K562 (cell line): ENCODE results near the gene SMARCC1. TPM values are rescaled to one million over a fixed set of nuclear protein-coding genes. Genes with fewer than 3 reads are reported as not detected.
A peak's percentile ranks its signal among the peaks of the same experiment; 100 is the strongest.

Source experiments
- ATAC-seq: fragments of 200-7000 bp; cut with Tn5 transposase; 3 replicates; pipeline ENCODE4 v1.9.1; 2020; ENCODE audit warnings: moderate library complexity
- BruUV-seq: library from RNA; stranded (reverse); fragments of 400-500 nt; replicated peaks from 2 replicates; lab custom pipeline; 2021; lab: Mats Ljungman, UMichigan
- CTCF ChIA-PET: fragments of 300-600 bp; formaldehyde crosslinking; extraction: SDS; loops from one replicate; lab custom pipeline; 2021; ENCODE audit warnings: low intra/inter-chr PET ratio; lab: Yijun Ruan, JAX
- POLR2A ChIA-PET: fragments of 300-600, 350-650 bp; sonication (Branson Sonifier 250); formaldehyde crosslinking; extraction: SDS; loops from one replicate; lab custom pipeline; 2021; ENCODE audit warnings: antibody characterized with exemption, inconsistent platforms; lab: Yijun Ruan, JAX
- DNase-seq, 4 experiments: peaks; one replicate each; pipeline versions ENCODE4 v3.0.0 to v3.0.0-alpha.2; 2011 to 2018; ENCODE audit warnings: low spot score in 3 of 4, mixed read lengths in 3 of 4; ENCODE audit errors: extremely low read depth in 1 of 4
- FAIRE-seq: peaks from 2 replicates; lab custom pipeline; 2011; peaks lifted over from hg19 to GRCh38; lab: Jason Lieb, UNC
- H2AFZ ChIP-seq: 2 replicates; pipeline ENCODE4 v1.6.0; 2011; ENCODE audit warnings: low read depth, low read length, control low read depth, inconsistent platforms
- H3K27ac ChIP-seq: fragments of 200-600 bp; 3 replicates; pipeline ENCODE4 v1.8.0; 2011; ENCODE audit warnings: low read depth, mild to moderate bottlenecking, control low read depth, inconsistent platforms, low read length, moderate library complexity, mixed read lengths; ENCODE audit errors: extremely low read depth
- H3K27me3 ChIP-seq, 2 experiments: fragments of 300-600 bp in 1 of 2; 2 replicates in 1 of 2; 3 replicates in 1 of 2; pipeline versions ENCODE4 v1.6.0 to v1.8.0; 2011; ENCODE audit warnings: inconsistent platforms in 2 of 2, low read length in 2 of 2, mild to moderate bottlenecking in 1 of 2, mixed read lengths in 1 of 2, moderate library complexity in 1 of 2; ENCODE audit not compliant: control insufficient read depth in 2 of 2, insufficient read depth in 2 of 2
- H3K36me3 ChIP-seq: fragments of 300-600 bp; 3 replicates; pipeline ENCODE4 v1.8.0; 2011; ENCODE audit warnings: mild to moderate bottlenecking, low read length, inconsistent platforms; ENCODE audit not compliant: control insufficient read depth, insufficient read depth
- H3K4me1 ChIP-seq, 2 experiments: fragments of 200-600 bp in 1 of 2; replicated peaks in 1 of 2; 2 replicates in 1 of 2; 3 replicates in 1 of 2; pipeline versions ENCODE4 v1.5.1 to v1.8.0; 2011; ENCODE audit warnings: inconsistent platforms in 2 of 2, low read length in 2 of 2, mild to moderate bottlenecking in 1 of 2, mixed read lengths in 1 of 2, moderate library complexity in 1 of 2; ENCODE audit not compliant: control insufficient read depth in 2 of 2, insufficient read depth in 2 of 2
- H3K4me2 ChIP-seq: 2 replicates; pipeline ENCODE4 v1.6.1; 2011; ENCODE audit warnings: low read length, control low read depth, inconsistent platforms, mixed read lengths; ENCODE audit not compliant: insufficient read depth
- H3K4me3 ChIP-seq: fragments of 200-600 bp; sonication (generic), shearing (Covaris generic); 2 replicates; pipeline ENCODE4 v1.5.1; 2016; ENCODE audit warnings: control low read depth, inconsistent platforms
- H3K79me2 ChIP-seq: fragments of 200-600 bp; 3 replicates; pipeline ENCODE4 v1.8.0; 2011; ENCODE audit warnings: low read length, inconsistent platforms; ENCODE audit not compliant: control insufficient read depth, insufficient read depth
- H3K9ac ChIP-seq, 2 experiments: 2 replicates each; pipeline versions ENCODE4 v1.6.0 to v1.6.1; 2011; ENCODE audit warnings: low read depth in 2 of 2, low read length in 2 of 2, control low read depth in 1 of 2, inconsistent platforms in 1 of 2, mild to moderate bottlenecking in 1 of 2, mixed read lengths in 1 of 2; ENCODE audit not compliant: insufficient read depth in 1 of 2
- H3K9me1 ChIP-seq: one replicate; pipeline ENCODE4 v1.6.0; 2011; ENCODE audit warnings: inconsistent platforms, mild to moderate bottlenecking, low read length, moderate library complexity; ENCODE audit not compliant: control insufficient read depth, insufficient read depth
- H3K9me3 ChIP-seq: replicated peaks from 2 replicates; pipeline ENCODE4 v1.5.1; 2011; ENCODE audit warnings: low read depth, low read length, inconsistent platforms; ENCODE audit not compliant: control insufficient read depth, insufficient read depth
- H4K20me1 ChIP-seq: replicated peaks from 2 replicates; pipeline ENCODE4 v1.6.1; 2011; ENCODE audit warnings: low read length, inconsistent platforms, mixed read lengths; ENCODE audit not compliant: control insufficient read depth, insufficient read depth
- ARID1B ChIP-seq: fragments of 450-650 bp; IDR thresholded peaks from 2 replicates; pipeline ENCODE4 v1.6.1; 2016; ENCODE audit warnings: antibody characterized with exemption, mild to moderate bottlenecking, inconsistent platforms
- ETV1 ChIP-seq: fragments of 450-650 bp; conservative IDR thresholded peaks from 2 replicates; pipeline ENCODE4 v1.6.1; 2016; ENCODE audit warnings: missing genetic modification characterization, control low read depth, low read depth, missing compliant biosample characterization
- MYBL2 ChIP-seq, 2 experiments: fragments of 450-650 bp in 1 of 2; sonication (generic) in 1 of 2; formaldehyde crosslinking in 1 of 2; IDR thresholded peaks; 2 replicates each; pipeline versions ENCODE4 v1.6.1 to v1.8.1; 2017 to 2022; ENCODE audit warnings: borderline replicate concordance in 1 of 2, inconsistent platforms in 1 of 2, low read depth in 1 of 2, mild to moderate bottlenecking in 1 of 2, missing genetic modification reagents in 1 of 2, moderate library complexity in 1 of 2
- POLR2AphosphoS5 ChIP-seq: IDR thresholded peaks from 2 replicates; pipeline ENCODE4 v1.6.1; 2011; ENCODE audit warnings: mild to moderate bottlenecking, low read depth, low read length, moderate library complexity; ENCODE audit not compliant: control insufficient read depth, insufficient read depth
- SMAD2 ChIP-seq: fragments of 150-350 bp; IDR thresholded peaks from 2 replicates; pipeline ENCODE4 v1.6.1; 2014; ENCODE audit warnings: low read depth, mild to moderate bottlenecking, low read length
- THRAP3 ChIP-seq: fragments of 450-650 bp; IDR thresholded peaks from 2 replicates; pipeline ENCODE4 v1.6.1; 2016; ENCODE audit warnings: mild to moderate bottlenecking, inconsistent platforms, borderline replicate concordance
- ZNF3 ChIP-seq: fragments of 250-450 bp; sonication (Bioruptor Pico); IDR thresholded peaks from 2 replicates; pipeline ENCODE4 v1.5.0; 2021; ENCODE audit warnings: mild to moderate bottlenecking, moderate library complexity
- WGBS: fragments of 100-300 bp; shearing (Covaris generic); methylation state at CpG from one replicate; pipeline ENCODE4 v1.1.6; 2016; ENCODE audit warnings: low coverage, mixed read lengths; ENCODE audit not compliant: insufficient coverage; ENCODE audit errors: missing lambda C conversion rate; 5-methylcytosine and 5-hydroxymethylcytosine counted together
- in situ Hi-C: fragments of 300-500 bp; cut with MboI; formaldehyde crosslinking; loops from 4 replicates; pipeline ENCODE4 v1.15.0; 2018; ENCODE audit warnings: inconsistent platforms, mixed read lengths
- intact Hi-C: fragments of 100-400 bp; cut with micrococcal nuclease; formaldehyde crosslinking; loops from 2 replicates; pipeline ENCODE4 v1.14.2; 2022
- polyA plus RNA-seq, 8 experiments: library from polyadenylated mRNA; depleted of rRNA in 4 of 8; stranded (reverse) in 5 of 8; unstranded in 3 of 8; fragments of >200 nt; fragmentation: Nextera tagmentation in 2 of 8; fragmentation: Illumina TruSeq in 1 of 8; extraction: Ambion mirVana in 2 of 8; extraction: Trizol in 1 of 8; gene quantifications; 2 replicates each; pipeline versions ENCODE4 v1.2.1 to v1.2.3, GENCODE V29; 2011 to 2014; ENCODE audit warnings: inconsistent platforms in 1 of 8, missing spikeins in 1 of 8
- total RNA-seq, 7 experiments: library from RNA; depleted of rRNA in 6 of 7; stranded (reverse); fragments of >200 nt in 6 of 7; fragmentation: Illumina TruSeq in 2 of 7; extraction: Trizol in 2 of 7; gene quantifications; 2 replicates each; pipeline versions ENCODE4 v1.2.1 to v1.2.3, GENCODE V29; 2011 to 2021; ENCODE audit warnings: low replicate concordance in 1 of 7
- TF ChIP-seq, protein P1 (sequence below): fragments of 450-650 bp; IDR thresholded peaks from 2 replicates; pipeline ENCODE4 v1.6.1; 2016; ENCODE audit warnings: antibody characterized with exemption

Gene SMARCC1
- total and polyA plus RNA-seq, 9 of the 15 experiments (the other 6 are each of a cell fraction or from before 2014, with no cell fraction given): 20.7 to 199 (median 66.0) TPM

GRCh38 chr3:47556351-47556750 lies 225.3 kb downstream of the SMARCC1 start:
- H4K20me1 ChIP-seq: no peaks in the 10 kb centered on the region
- TF ChIP-seq ETV1 (tag) (no peak), MYBL2 (IDR thresholded peaks at IDR 0.05; ENCODE audit: low read depth) (no peak), MYBL2 (CRISPR knock-in tag; IDR thresholded peaks at IDR 0.05; ENCODE audit: borderline replicate concordance) (no peak), ARID1B (no peak), THRAP3 (no peak), SMAD2 (no peak), POLR2AphosphoS5 (no peak), ZNF3 (CRISPR knock-in tag) (no peak)
- TF ChIP-seq, protein P1, sequence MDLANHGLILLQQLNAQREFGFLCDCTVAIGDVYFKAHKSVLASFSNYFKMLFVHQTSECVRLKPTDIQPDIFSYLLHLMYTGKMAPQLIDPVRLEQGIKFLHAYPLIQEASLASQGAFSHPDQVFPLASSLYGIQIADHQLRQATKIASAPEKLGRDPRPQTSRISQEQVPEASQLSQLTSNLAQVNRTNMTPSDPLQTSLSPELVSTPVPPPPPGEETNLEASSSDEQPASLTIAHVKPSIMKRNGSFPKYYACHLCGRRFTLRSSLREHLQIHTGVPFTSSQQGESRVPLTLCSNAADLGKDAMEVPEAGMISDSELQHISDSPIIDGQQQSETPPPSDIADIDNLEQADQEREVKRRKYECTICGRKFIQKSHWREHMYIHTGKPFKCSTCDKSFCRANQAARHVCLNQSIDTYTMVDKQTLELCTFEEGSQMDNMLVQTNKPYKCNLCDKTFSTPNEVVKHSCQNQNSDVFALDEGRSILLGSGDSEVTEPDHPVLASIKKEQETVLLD: no peak
- peak in 1 of 4 experiments; percentile 2 for DNase-seq
- H3K9me1 ChIP-seq: peaks cover 3% of the 10 kb centered on the region
- H3K79me2 ChIP-seq: no peaks in the 10 kb centered on the region
- no peaks in the 10 kb centered on the region for H3K27me3 ChIP-seq
- no peaks in the 10 kb centered on the region for H3K9me3 ChIP-seq
- no peaks in the 10 kb centered on the region for H3K36me3 ChIP-seq
- CTCF ChIA-PET: no interaction called here
- 36% methylated on average over 2 of the region's 2 CpGs for WGBS
- H3K4me3 ChIP-seq: no peak overlapping the region
- peak overlapping the region; percentile 16; the same call in 1 of the 2 replicates for H2AFZ ChIP-seq
- POLR2A ChIA-PET: interaction anchor here (0.7 to 1.6 kb wide), 5 partner anchors 9 to 408 kb away, joined by 3 to 8 read pairs (median 3); no protein-coding TSS in a partner anchor
- H3K9ac ChIP-seq: no peak overlapping the region
- no TSS peak for BruUV-seq
- ATAC-seq: no peak
- no peak overlapping the region for H3K27ac ChIP-seq
- no peak for FAIRE-seq
- peaks cover 0 to 2% of the 10 kb centered on the region in 2 experiments; a peak in 3 of 5 replicates for H3K4me1 ChIP-seq
- in situ Hi-C loops: no loop called here
- intact Hi-C loops: no loop called here
- H3K4me2 ChIP-seq: no peak overlapping the region
